Psoas muscle (tissue), 8 donors: ENCODE measurements around the gene SAMD4A. TPM values are rescaled to one million over a fixed set of nuclear protein-coding genes. Genes with fewer than 3 reads are reported as not detected.

ENCODE experiments used
- ATAC-seq, 4 donors: fragments of 200-7000 bp; cut with Tn5 transposase; one replicate each; pipeline ENCODE4 v1.9.1; 2020; ENCODE audit warnings: moderate library complexity in 3 of 4, mild to moderate bottlenecking in 2 of 4
- DNase-seq, 2 donors: peaks; one replicate each; pipeline ENCODE4 v3.0.0-alpha.2; 2020
- H3K27ac ChIP-seq: fragments of 200-600 bp; one replicate; pipeline ENCODE4 v1.8.0; 2022
- H3K27me3 ChIP-seq, 3 donors: fragments of 200-600 bp in 1 of 3; one replicate each; pipeline versions ENCODE4 v1.6.1 to v1.8.0; 2013 to 2022; ENCODE audit warnings: low read length in 2 of 3, mild to moderate bottlenecking in 2 of 3, moderate library complexity in 1 of 3; ENCODE audit not compliant: insufficient read depth in 3 of 3
- H3K36me3 ChIP-seq, 2 donors: fragments of 200-600 bp in 1 of 2; one replicate each; pipeline versions ENCODE4 v1.6.1 to v1.8.0; 2013 to 2022; ENCODE audit warnings: low read depth in 1 of 2, mild to moderate bottlenecking in 1 of 2, moderate library complexity in 1 of 2; ENCODE audit not compliant: insufficient read depth in 1 of 2
- H3K4me1 ChIP-seq: fragments of 200-600 bp; one replicate; pipeline ENCODE4 v1.8.0; 2022
- H3K4me3 ChIP-seq: fragments of 200-600 bp; one replicate; pipeline ENCODE4 v1.8.0; 2022; ENCODE audit warnings: mild to moderate bottlenecking
- H3K9me3 ChIP-seq: fragments of 200-600 bp; one replicate; pipeline ENCODE4 v1.8.0; 2022
- CTCF ChIP-seq: fragments of 200-600 bp; IDR thresholded peaks from one replicate; pipeline ENCODE4 v1.8.0; 2022; ENCODE audit warnings: antibody characterized with exemption
- WGBS, 3 donors: extraction: QIAGEN DNeasy Blood & Tissue Kit; methylation state at CpG; one replicate each; pipeline versions ENCODE4 v1.1.6 to v1.1.7; 2013; 5-methylcytosine and 5-hydroxymethylcytosine counted together
- intact Hi-C, 2 donors: fragments of 100-400 bp; cut with DNase I; formaldehyde crosslinking; loops; one replicate each; pipeline versions ENCODE4 v1.11.0 to v1.14.2; 2022
- polyA plus RNA-seq, 3 donors: library from polyadenylated mRNA; stranded (reverse); fragments of 200-250 nt; gene quantifications; one replicate each; pipeline ENCODE4 v1.2.3, GENCODE V29; 2013
- total RNA-seq, 4 donors: library from RNA; stranded (reverse); fragmentation: NEBNext Ultra II Directional in 2 of 4; extraction: Animal tissue kit (Norgen Biotek cat#: 25700) in 2 of 4; gene quantifications; one replicate each; pipeline versions ENCODE4 v1.2.1 to v1.2.4, GENCODE V29; 2021 to 2023
- donor health status: healthy with polysubstance abuse.
- donor health status: DM: no; HTN: no; CAD: no; lungs with moderate emphysema.
- donor health status: Bipolar disorder and iron deficiency.
- donor health status: healthy.
- donor health status: DM: yes; HTN: yes; CAD: no.
- donor health status: DM: no; HTN: no; CAD: no.
- donor health status: DM: no; HTN: no; CAD: no.
- donor health status: DM: yes; HTN: yes; CAD: no.

SAMD4A gene
- total and polyA plus RNA-seq, 7 donors: 9.6 to 139 (median 67.9) TPM

- intact Hi-C loops: no loop called here
- H3K4me3 ChIP-seq: no peak overlapping the region
- peaks cover 0 to 55% of the 10 kb centered on the region in 2 donors for H3K36me3 ChIP-seq
- peak overlapping the region; percentile 88 for H3K27ac ChIP-seq
- no peak for TF ChIP-seq CTCF
- no peak for ATAC-seq
- no peaks in the 10 kb centered on the region for H3K9me3 ChIP-seq
- no peak for DNase-seq
- H3K27me3 ChIP-seq: no peaks in the 10 kb centered on the region
- 27 to 53% (median 47%) methylated on average over 8 of the region's 8 CpGs for WGBS, 3 donors
- peaks cover 47% of the 10 kb centered on the region for H3K4me1 ChIP-seq
Measured at GRCh38 chr14:54777395-54777794, 210.5 kb downstream of the SAMD4A start.

- no peak overlapping the region for H3K4me3 ChIP-seq
- whole genome bisulfite sequencing, 3 donors: 59 to 65% (median 64%) methylated on average over 9 of the region's 9 CpGs
- H3K36me3 ChIP-seq: peaks cover 0 to 59% of the 10 kb centered on the region in 2 donors
- H3K9me3 ChIP-seq: no peaks in the 10 kb centered on the region
- no peak for TF ChIP-seq CTCF
- H3K4me1 ChIP-seq: peaks cover 44% of the 10 kb centered on the region
- intact Hi-C loops: no loop called here
- no peak for DNase-seq
- H3K27ac ChIP-seq: no peak overlapping the region
- no peaks in the 10 kb centered on the region for H3K27me3 ChIP-seq
- peak in 1 of 4 donors; percentile 52 for ATAC-seq
Measured at GRCh38 chr14:54778618-54779345, 211.9 kb downstream of the SAMD4A start.

- Histone ChIP-seq H3K36me3 (peaks cover 0 to 51% of the 10 kb centered on the region in 2 donors), H3K4me1 (peaks cover 41% of the 10 kb centered on the region), H3K27me3 (no peaks in the 10 kb centered on the region), H3K27ac (no peak overlapping the region), H3K4me3 (no peak overlapping the region), H3K9me3 (no peaks in the 10 kb centered on the region)
- no peak for ATAC-seq
- WGBS, 3 donors: 76 to 85% (median 82%) methylated on average over 6 of the region's 6 CpGs
- intact Hi-C loops: no loop called here
- no peak for TF ChIP-seq CTCF
- DNase-seq: no peak
Measured at GRCh38 chr14:54781080-54781479, 214.2 kb downstream of the SAMD4A start.

- H3K4me3 ChIP-seq: no peak overlapping the region
- peaks cover 0 to 53% of the 10 kb centered on the region in 2 donors for H3K36me3 ChIP-seq
- WGBS, 3 donors: 80 to 91% (median 80%) methylated on average over 21 of the region's 21 CpGs
- TF ChIP-seq CTCF: no peak
- H3K27ac ChIP-seq: peak overlapping the region; percentile 97
- DNase-seq: no peak
- no peaks in the 10 kb centered on the region for H3K9me3 ChIP-seq
- intact Hi-C loops: no loop called here
- no peak for ATAC-seq
- no peaks in the 10 kb centered on the region for H3K27me3 ChIP-seq
- H3K4me1 ChIP-seq: peaks cover 42% of the 10 kb centered on the region
Measured at GRCh38 chr14:54781961-54782750, 215.2 kb downstream of the SAMD4A start.
